PFSK-1 (cell line): ENCODE results near the gene MGA.

Source experiments
- POLR2AphosphoS5 ChIP-seq: IDR thresholded peaks from 2 replicates; pipeline ENCODE4 v1.6.1; 2012; ENCODE audit warnings: low read depth, mild to moderate bottlenecking, control low read depth, low read length, moderate library complexity
- SIN3A ChIP-seq: IDR thresholded peaks from 2 replicates; pipeline ENCODE4 v1.6.1; 2012; ENCODE audit warnings: mild to moderate bottlenecking, low read length, moderate library complexity, borderline replicate concordance; ENCODE audit not compliant: insufficient read depth
- TF ChIP-seq, protein P1 (sequence below), 2 experiments: IDR thresholded peaks; 2 replicates each; pipeline versions ENCODE4 v1.6.1 to v1.8.0; 2011 to 2012; ENCODE audit warnings: low read depth in 2 of 2, low read length in 2 of 2, control low read depth in 1 of 2, inconsistent platforms in 1 of 2, mild to moderate bottlenecking in 1 of 2, moderate library complexity in 1 of 2; ENCODE audit not compliant: insufficient read depth in 1 of 2

DNA sequence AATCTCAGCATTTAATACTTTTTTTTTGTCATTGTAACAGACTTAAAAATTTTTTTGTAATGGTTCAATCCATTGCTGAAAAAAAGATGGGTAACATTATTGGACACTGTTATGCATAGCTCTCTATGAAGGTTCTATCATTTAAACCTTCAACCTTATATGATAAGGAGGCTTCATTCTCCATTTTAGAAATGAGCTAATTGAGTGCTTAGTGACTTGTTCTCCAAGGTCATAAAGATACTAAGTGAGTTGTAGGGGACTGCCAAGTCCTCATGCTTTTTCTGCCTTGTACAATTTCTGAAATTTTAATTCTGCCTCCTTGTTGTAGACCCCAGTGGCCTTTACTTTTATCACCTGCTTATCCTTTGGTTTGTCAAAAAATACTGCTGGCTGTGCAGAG is 56.7 kb downstream of the MGA start:
- TF ChIP-seq, protein P1, sequence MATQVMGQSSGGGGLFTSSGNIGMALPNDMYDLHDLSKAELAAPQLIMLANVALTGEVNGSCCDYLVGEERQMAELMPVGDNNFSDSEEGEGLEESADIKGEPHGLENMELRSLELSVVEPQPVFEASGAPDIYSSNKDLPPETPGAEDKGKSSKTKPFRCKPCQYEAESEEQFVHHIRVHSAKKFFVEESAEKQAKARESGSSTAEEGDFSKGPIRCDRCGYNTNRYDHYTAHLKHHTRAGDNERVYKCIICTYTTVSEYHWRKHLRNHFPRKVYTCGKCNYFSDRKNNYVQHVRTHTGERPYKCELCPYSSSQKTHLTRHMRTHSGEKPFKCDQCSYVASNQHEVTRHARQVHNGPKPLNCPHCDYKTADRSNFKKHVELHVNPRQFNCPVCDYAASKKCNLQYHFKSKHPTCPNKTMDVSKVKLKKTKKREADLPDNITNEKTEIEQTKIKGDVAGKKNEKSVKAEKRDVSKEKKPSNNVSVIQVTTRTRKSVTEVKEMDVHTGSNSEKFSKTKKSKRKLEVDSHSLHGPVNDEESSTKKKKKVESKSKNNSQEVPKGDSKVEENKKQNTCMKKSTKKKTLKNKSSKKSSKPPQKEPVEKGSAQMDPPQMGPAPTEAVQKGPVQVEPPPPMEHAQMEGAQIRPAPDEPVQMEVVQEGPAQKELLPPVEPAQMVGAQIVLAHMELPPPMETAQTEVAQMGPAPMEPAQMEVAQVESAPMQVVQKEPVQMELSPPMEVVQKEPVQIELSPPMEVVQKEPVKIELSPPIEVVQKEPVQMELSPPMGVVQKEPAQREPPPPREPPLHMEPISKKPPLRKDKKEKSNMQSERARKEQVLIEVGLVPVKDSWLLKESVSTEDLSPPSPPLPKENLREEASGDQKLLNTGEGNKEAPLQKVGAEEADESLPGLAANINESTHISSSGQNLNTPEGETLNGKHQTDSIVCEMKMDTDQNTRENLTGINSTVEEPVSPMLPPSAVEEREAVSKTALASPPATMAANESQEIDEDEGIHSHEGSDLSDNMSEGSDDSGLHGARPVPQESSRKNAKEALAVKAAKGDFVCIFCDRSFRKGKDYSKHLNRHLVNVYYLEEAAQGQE (IDR thresholded peaks at IDR 0.05; ENCODE audit: insufficient read depth in 1 of 2, low read depth in 2 of 2, low read length in 2 of 2) = no peak
- no peak for TF ChIP-seq SIN3A
- no peak for TF ChIP-seq POLR2AphosphoS5
